ENCODE measurements around the gene KCNH6. TPM values are rescaled to one million over a fixed set of nuclear protein-coding genes. Genes with fewer than 3 reads are reported as not detected.

KCNH6 gene
- polyA plus RNA-seq, 1 of the 3 experiments (the other 2 are of a cell fraction), result 0.15 TPM

GRCh38 chr17:63589646-63590045, 66.5 kb downstream of the KCNH6 start:
- 88% methylated on average over 1 of the region's 1 CpG for WGBS (ENCODE audit: low lambda C conversion rate)
- Histone ChIP-seq H3K9me3 (no peaks in the 10 kb centered on the region), H2AFZ (ENCODE audit: low read depth) (no peak overlapping the region), H3K27me3 (ENCODE audit: insufficient read depth) (no peaks in the 10 kb centered on the region), H3K27ac (ENCODE audit: low read depth in 2 of 2, low read length in 1 of 2) (no peak overlapping the region), H3K4me1 (ENCODE audit: control insufficient read depth in 1 of 2, insufficient read depth in 2 of 2, low read depth in 1 of 2, low read length in 1 of 2) (no peaks in the 10 kb centered on the region), H3K79me2 (ENCODE audit: insufficient read depth) (peaks cover 6% of the 10 kb centered on the region; the same call in 1 of the 2 replicates), H3K9me2 (no peaks in the 10 kb centered on the region), H3K9ac (no peak overlapping the region), H3K4me3 (ENCODE audit: low read depth in 2 of 2, low read length in 1 of 2) (no peak overlapping the region), H3K4me2 (no peak overlapping the region), H4K20me1 (ENCODE audit: insufficient read depth) (no peaks in the 10 kb centered on the region), H3F3A (replicated peaks; ENCODE audit: insufficient read depth) (peaks cover 8% of the 10 kb centered on the region), H3K36me3 (replicated peaks in 1 of 2; ENCODE audit: control insufficient read depth in 1 of 2, insufficient read depth in 2 of 2, low read length in 1 of 2) (peaks cover 60 to 75% of the 10 kb centered on the region in 2 experiments)
- no peak for DNase-seq
- TF ChIP-seq JUND (IDR thresholded peaks at IDR 0.05) (no peak), NRF1 (IDR thresholded peaks at IDR 0.05; ENCODE audit: low read depth, low read length) (no peak), TCF12 (IDR thresholded peaks at IDR 0.05) (no peak), CHD2 (IDR thresholded peaks at IDR 0.05; ENCODE audit: low read length, partially characterized antibody) (no peak), EP300 (IDR thresholded peaks at IDR 0.05; ENCODE audit: borderline replicate concordance in 1 of 2, low read depth in 1 of 2, low read length in 1 of 2) (no peak), MXI1 (IDR thresholded peaks at IDR 0.05; ENCODE audit: low read depth, low read length) (no peak), SMC3 (IDR thresholded peaks at IDR 0.05; ENCODE audit: low read depth, low read length) (no peak), MAX (IDR thresholded peaks at IDR 0.05; ENCODE audit: low read depth) (no peak), FOXM1 (IDR thresholded peaks at IDR 0.05; ENCODE audit: low read depth) (no peak), USF1 (IDR thresholded peaks at IDR 0.05; ENCODE audit: borderline replicate concordance, low read depth) (no peak)
- TF ChIP-seq, protein P1, sequence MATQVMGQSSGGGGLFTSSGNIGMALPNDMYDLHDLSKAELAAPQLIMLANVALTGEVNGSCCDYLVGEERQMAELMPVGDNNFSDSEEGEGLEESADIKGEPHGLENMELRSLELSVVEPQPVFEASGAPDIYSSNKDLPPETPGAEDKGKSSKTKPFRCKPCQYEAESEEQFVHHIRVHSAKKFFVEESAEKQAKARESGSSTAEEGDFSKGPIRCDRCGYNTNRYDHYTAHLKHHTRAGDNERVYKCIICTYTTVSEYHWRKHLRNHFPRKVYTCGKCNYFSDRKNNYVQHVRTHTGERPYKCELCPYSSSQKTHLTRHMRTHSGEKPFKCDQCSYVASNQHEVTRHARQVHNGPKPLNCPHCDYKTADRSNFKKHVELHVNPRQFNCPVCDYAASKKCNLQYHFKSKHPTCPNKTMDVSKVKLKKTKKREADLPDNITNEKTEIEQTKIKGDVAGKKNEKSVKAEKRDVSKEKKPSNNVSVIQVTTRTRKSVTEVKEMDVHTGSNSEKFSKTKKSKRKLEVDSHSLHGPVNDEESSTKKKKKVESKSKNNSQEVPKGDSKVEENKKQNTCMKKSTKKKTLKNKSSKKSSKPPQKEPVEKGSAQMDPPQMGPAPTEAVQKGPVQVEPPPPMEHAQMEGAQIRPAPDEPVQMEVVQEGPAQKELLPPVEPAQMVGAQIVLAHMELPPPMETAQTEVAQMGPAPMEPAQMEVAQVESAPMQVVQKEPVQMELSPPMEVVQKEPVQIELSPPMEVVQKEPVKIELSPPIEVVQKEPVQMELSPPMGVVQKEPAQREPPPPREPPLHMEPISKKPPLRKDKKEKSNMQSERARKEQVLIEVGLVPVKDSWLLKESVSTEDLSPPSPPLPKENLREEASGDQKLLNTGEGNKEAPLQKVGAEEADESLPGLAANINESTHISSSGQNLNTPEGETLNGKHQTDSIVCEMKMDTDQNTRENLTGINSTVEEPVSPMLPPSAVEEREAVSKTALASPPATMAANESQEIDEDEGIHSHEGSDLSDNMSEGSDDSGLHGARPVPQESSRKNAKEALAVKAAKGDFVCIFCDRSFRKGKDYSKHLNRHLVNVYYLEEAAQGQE (IDR thresholded peaks at IDR 0.05; ENCODE audit: low read depth, low read length), result no peak
- TF ChIP-seq, protein P2, sequence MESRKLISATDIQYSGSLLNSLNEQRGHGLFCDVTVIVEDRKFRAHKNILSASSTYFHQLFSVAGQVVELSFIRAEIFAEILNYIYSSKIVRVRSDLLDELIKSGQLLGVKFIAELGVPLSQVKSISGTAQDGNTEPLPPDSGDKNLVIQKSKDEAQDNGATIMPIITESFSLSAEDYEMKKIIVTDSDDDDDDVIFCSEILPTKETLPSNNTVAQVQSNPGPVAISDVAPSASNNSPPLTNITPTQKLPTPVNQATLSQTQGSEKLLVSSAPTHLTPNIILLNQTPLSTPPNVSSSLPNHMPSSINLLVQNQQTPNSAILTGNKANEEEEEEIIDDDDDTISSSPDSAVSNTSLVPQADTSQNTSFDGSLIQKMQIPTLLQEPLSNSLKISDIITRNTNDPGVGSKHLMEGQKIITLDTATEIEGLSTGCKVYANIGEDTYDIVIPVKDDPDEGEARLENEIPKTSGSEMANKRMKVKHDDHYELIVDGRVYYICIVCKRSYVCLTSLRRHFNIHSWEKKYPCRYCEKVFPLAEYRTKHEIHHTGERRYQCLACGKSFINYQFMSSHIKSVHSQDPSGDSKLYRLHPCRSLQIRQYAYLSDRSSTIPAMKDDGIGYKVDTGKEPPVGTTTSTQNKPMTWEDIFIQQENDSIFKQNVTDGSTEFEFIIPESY (IDR thresholded peaks at IDR 0.05; ENCODE audit: borderline replicate concordance, low read depth), result no peak
- CTCF ChIA-PET, result interaction anchor here (0.6 to 2.3 kb wide), 3 partner anchors 20 to 164 kb away, joined by 3 to 15 read pairs (median 4); no protein-coding TSS in a partner anchor
- POLR2A ChIA-PET, result no interaction called here

All from SK-N-SH (cell line).